A172 (cell line): ENCODE measurements around the gene GNL3L. TPM values are rescaled to one million over a fixed set of nuclear protein-coding genes. Genes with fewer than 3 reads are reported as not detected.
"Not testable (repeated sequence)": the region's sequence is repeated elsewhere in the genome, so short reads cannot be mapped to it uniquely, and the experiment has no call there.

ENCODE experiments used
- DNase-seq: peaks from one replicate; pipeline ENCODE4 v3.0.0-alpha.2; 2015; ENCODE audit warnings: low spot score
- total RNA-seq: library from RNA; depleted of rRNA; stranded (reverse); fragments of >200 nt; shearing (Covaris generic); gene quantifications from 2 replicates; pipeline ENCODE4 v1.2.3, GENCODE V29; 2014; rRNA removed

GNL3L gene
- total RNA-seq, 1 experiment from 2014 or later = 47.1 TPM

GRCh38 chrX:54560411-54560810 lies 30.4 kb downstream of the GNL3L start:
- peak; percentile 1 for DNase-seq

DNA sequence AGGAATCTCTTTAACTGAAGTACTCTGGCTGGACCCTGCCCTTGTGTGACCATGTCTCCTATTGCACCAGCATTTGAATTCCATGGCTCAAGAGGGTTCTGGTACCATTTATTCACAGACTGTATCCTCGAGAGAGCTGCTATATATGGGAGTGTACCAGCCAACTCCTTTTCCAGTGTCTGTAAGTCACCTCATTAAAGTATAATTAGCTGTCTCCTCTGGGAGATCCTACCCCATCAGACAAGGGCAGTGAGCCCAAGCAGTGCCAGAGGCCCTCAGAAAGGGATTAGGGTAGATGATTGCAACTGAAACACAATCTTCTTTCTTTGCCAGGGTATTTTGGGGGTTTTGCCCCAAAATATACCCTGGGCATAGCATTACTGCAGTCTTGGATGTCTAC lies 31.6 kb downstream of the GNL3L start:
- DNase-seq = no peak

- no peak for DNase-seq
Observed at GRCh38 chrX:54564936-54565335, 34.9 kb downstream of the GNL3L start.

- no peak for DNase-seq
Observed at GRCh38 chrX:54570332-54570731, 40.3 kb downstream of the GNL3L start.

DNA sequence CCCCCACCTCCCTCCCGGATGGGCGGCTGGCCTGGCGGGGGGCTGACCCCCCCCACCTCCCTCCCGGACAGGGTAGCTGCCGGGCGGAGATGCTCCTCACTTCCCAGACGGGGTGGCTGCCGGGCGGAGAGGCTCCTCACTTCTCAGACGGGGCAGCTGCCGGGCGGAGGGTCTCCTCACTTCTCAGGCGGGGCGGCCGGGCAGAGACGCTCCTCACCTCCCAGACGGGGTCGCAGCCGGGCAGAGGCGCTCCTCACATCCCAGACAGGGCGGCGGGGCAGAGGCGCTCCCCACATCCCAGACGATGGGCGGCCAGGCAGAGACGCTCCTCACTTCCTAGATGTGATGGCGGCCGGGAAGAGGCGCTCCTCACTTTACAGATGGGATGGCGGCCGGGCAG lies 42.6 kb downstream of the GNL3L start:
- not testable (repeated sequence) for DNase-seq

GRCh38 chrX:54597728-54598127 lies 67.7 kb downstream of the GNL3L start:
- no peak for DNase-seq

DNA sequence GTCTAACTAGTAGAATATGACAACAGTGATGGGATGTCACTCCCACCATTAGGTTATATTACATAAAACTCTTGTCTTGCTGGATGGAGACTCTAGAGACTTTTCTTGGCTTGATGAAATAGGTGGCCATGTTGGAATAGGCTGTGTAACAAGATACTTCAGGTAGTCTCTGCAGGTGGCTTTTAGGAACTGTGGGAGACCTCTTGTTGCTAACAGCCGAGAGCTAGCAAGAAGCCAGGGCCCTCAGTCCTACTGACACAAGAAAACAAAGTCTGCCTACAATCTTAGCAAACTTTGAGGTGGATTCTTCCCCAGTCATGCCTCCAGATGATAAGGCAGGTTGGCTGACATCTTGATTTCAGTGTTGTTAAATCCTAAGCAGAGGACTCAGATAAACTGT lies 72.5 kb downstream of the GNL3L start:
- DNase-seq = no peak

Other genes with a start within 250 kb of the GNL3L start
- 3.3 and 4.2 TPM in 2 replicates for gene WNK3, start 172.2 kb upstream of the GNL3L start, total RNA-seq
- gene TSR2, start 89.8 kb upstream of the GNL3L start, total RNA-seq = 28.2 and 32.8 TPM in 2 replicates
- gene FGD1, start 34.0 kb upstream of the GNL3L start, total RNA-seq = 11.2 and 12.0 TPM in 2 replicates